ENCODE results near the gene IFFO2.

The IFFO2 gene

GRCh38 chr1:18956193-18957135 is at the start of gene IFFO2:
TSS of gene IFFO2 (minus strand) at chr1:18956676. CDS start at chr1:18956332, 344 bp downstream.
- peak; percentile 98 for DNase-seq (ENCODE audit: low spot score)

GRCh38 chr1:19006000-19006399 is 49.5 kb upstream of the IFFO2 start:
- DNase-seq (ENCODE audit: low spot score): no peak

GRCh38 chr1:19003371-19004290 is 47.2 kb upstream of the IFFO2 start:
- DNase-seq (ENCODE audit: low spot score): peak; percentile 77

GRCh38 chr1:19000065-19000464 is 43.6 kb upstream of the IFFO2 start:
- DNase-seq (ENCODE audit: low spot score): peak; percentile 44

- DNase-seq (ENCODE audit: low spot score): no peak
Observed at GRCh38 chr1:18999359-18999758, 42.9 kb upstream of the IFFO2 start.

- no peak for DNase-seq (ENCODE audit: low spot score)
Observed at GRCh38 chr1:18998016-18998724, 41.7 kb upstream of the IFFO2 start.

GRCh38 chr1:18997508-18997907 is 41.0 kb upstream of the IFFO2 start:
- DNase-seq (ENCODE audit: low spot score): peak; percentile 42

- DNase-seq (ENCODE audit: low spot score): no peak
Observed at GRCh38 chr1:18996548-18997177, 40.2 kb upstream of the IFFO2 start.

GRCh38 chr1:18994381-18994780 is 37.9 kb upstream of the IFFO2 start:
- DNase-seq (ENCODE audit: low spot score): no peak

GRCh38 chr1:18992646-18993045 is 36.2 kb upstream of the IFFO2 start:
- DNase-seq (ENCODE audit: low spot score): no peak

- no peak for DNase-seq (ENCODE audit: low spot score)
Observed at GRCh38 chr1:18991585-18991984, 35.1 kb upstream of the IFFO2 start.

- DNase-seq (ENCODE audit: low spot score): no peak
Observed at GRCh38 chr1:18989896-18990295, 33.4 kb upstream of the IFFO2 start.

- DNase-seq (ENCODE audit: low spot score): no peak
Observed at GRCh38 chr1:18989176-18989799, 32.8 kb upstream of the IFFO2 start.

GRCh38 chr1:18981242-18981641 is 24.8 kb upstream of the IFFO2 start:
- no peak for DNase-seq (ENCODE audit: low spot score)

- no peak for DNase-seq (ENCODE audit: low spot score)
Observed at GRCh38 chr1:18978706-18979105, 22.2 kb upstream of the IFFO2 start.

- DNase-seq (ENCODE audit: low spot score): no peak
Observed at GRCh38 chr1:18977428-18977827, 21.0 kb upstream of the IFFO2 start.

- DNase-seq (ENCODE audit: low spot score): no peak
Observed at GRCh38 chr1:18976096-18976495, 19.6 kb upstream of the IFFO2 start.

- no peak for DNase-seq (ENCODE audit: low spot score)
Observed at GRCh38 chr1:18974606-18975005, 18.1 kb upstream of the IFFO2 start.

- DNase-seq (ENCODE audit: low spot score): no peak
Observed at GRCh38 chr1:18974005-18974404, 17.5 kb upstream of the IFFO2 start.

GRCh38 chr1:18973446-18973955 is 17.0 kb upstream of the IFFO2 start:
- DNase-seq (ENCODE audit: low spot score): no peak

- no peak for DNase-seq (ENCODE audit: low spot score)
Observed at GRCh38 chr1:18972991-18973390, 16.5 kb upstream of the IFFO2 start.

All from COLO829 (cell line).